HEK293 (cell line): ENCODE data around the gene SSTR5.

Experiments
- CTCF ChIP-seq: fragments of 450-650 bp; formaldehyde crosslinking; IDR thresholded peaks from 2 replicates; pipeline ENCODE4 v1.5.1; 2016; ENCODE audit warnings: missing biosample characterization, missing genetic modification characterization
- KLF7 ChIP-seq: fragments of 450-650 bp; formaldehyde crosslinking; IDR thresholded peaks from 2 replicates; pipeline ENCODE4 v1.5.1; 2016; ENCODE audit warnings: missing biosample characterization, missing genetic modification characterization, borderline replicate concordance
- TRIM28 ChIP-seq: IDR thresholded peaks from 2 replicates; pipeline ENCODE4 v1.6.1; 2011; ENCODE audit warnings: low read length, control low read depth, borderline replicate concordance
- YY1 ChIP-seq: fragments of 450-650 bp; formaldehyde crosslinking; IDR thresholded peaks from 2 replicates; pipeline ENCODE4 v1.5.1; 2018; ENCODE audit warnings: missing biosample characterization, missing genetic modification characterization
- TF ChIP-seq, protein P1 (sequence below): fragments of 450-650 bp; formaldehyde crosslinking; IDR thresholded peaks from 2 replicates; pipeline ENCODE4 v1.5.1; 2016; ENCODE audit warnings: missing biosample characterization, missing genetic modification characterization

GRCh38 chr16:1050516-1050915, 22.0 kb upstream of the SSTR5 start:
- no peak for TF ChIP-seq CTCF (tag by site-specific recombination)
- no peak for TF ChIP-seq KLF7 (tag by site-specific recombination)
- no peak for TF ChIP-seq YY1 (tag by site-specific recombination)
- TF ChIP-seq TRIM28: no peak
- TF ChIP-seq, protein P1, sequence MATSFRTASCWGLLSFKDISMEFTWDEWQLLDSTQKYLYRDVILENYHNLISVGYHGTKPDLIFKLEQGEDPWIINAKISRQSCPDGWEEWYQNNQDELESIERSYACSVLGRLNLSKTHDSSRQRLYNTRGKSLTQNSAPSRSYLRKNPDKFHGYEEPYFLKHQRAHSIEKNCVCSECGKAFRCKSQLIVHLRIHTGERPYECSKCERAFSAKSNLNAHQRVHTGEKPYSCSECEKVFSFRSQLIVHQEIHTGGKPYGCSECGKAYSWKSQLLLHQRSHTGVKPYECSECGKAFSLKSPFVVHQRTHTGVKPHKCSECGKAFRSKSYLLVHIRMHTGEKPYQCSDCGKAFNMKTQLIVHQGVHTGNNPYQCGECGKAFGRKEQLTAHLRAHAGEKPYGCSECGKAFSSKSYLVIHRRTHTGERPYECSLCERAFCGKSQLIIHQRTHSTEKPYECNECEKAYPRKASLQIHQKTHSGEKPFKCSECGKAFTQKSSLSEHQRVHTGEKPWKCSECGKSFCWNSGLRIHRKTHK (tag by site-specific recombination): no peak
